Retinal pigment epithelial cell (primary cell): ENCODE data around the gene SLC27A6.
"Not testable (repeated sequence)": the region's sequence is repeated elsewhere in the genome, so short reads cannot be mapped to it uniquely, and the experiment has no call there.

Experiments used
- DNase-seq: peaks from one replicate; pipeline ENCODE4 v3.0.0-alpha.2; 2010; ENCODE audit warnings: low read depth
- H3K4me3 ChIP-seq: 2 replicates; pipeline ENCODE4 v1.5.1; 2011; ENCODE audit warnings: mild to moderate bottlenecking, low read length, control low read depth, moderate library complexity
- CTCF ChIP-seq: conservative IDR thresholded peaks from 2 replicates; pipeline ENCODE4 v1.5.1; 2011; ENCODE audit warnings: low read depth, low read length, control low read depth, inconsistent platforms

The SLC27A6 gene

GRCh38 chr5:128949847-128950546 is 15.3 kb upstream of the SLC27A6 start:
- DNase-seq, result no peak
- H3K4me3 ChIP-seq, result no peak overlapping the region
- no peak for TF ChIP-seq CTCF

DNA sequence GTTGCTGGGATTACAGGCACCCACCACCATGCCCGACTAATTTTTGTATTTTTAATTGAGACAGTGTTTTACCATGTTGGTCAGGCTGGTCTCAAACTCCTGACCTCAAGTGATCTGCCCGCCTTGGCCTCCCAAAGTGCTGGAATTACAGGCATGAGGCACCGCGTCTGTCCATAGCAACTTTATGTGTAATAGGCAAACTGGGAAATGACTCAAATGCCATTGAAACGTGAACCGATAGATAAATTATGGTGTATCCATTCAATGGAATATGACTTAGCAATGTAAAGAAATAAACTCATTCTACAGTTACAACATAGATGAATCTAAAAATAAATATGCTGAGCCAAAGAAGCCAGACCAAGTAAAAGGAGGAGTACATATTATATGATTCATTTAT is 14.0 kb upstream of the SLC27A6 start:
- DNase-seq, H3K4me3 ChIP-seq: not testable (repeated sequence)

GRCh38 chr5:128956164-128956563 is 9.1 kb upstream of the SLC27A6 start:
- no peak overlapping the region for H3K4me3 ChIP-seq
- no peak for TF ChIP-seq CTCF
- no peak for DNase-seq

DNA sequence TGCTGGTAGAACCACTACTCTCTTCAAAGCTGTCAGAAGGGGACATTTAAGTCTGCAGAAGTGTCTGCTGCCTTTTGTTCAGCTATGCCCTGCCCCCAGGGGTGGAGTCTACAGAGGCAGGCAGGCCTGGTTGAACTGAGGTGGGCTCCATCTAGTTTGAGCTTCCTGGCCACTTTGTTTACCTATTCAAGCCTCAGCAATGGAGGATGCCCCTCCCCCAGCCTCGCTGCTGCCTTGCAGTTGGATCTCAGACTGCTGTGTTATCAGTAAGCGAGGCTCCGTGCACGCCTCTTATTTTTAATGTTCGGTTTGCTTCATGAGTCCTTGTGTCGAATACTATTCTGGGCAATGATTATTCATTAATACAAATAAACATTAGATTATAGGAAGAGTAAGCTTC is 3.1 kb upstream of the SLC27A6 start:
- H3K4me3 ChIP-seq, result no peak overlapping the region
- TF ChIP-seq CTCF, result no peak
- DNase-seq, result no peak

- DNase-seq, result no peak
- no peak for TF ChIP-seq CTCF
- peak overlapping the region; percentile 62 for H3K4me3 ChIP-seq
These were observed 482 bp downstream of the SLC27A6 start for GRCh38 chr5:128965638-128966302.

- TF ChIP-seq CTCF, result no peak
- no peak overlapping the region for H3K4me3 ChIP-seq
- no peak for DNase-seq
These were observed 1.1 kb downstream of the SLC27A6 start for GRCh38 chr5:128966375-128966774.

DNA sequence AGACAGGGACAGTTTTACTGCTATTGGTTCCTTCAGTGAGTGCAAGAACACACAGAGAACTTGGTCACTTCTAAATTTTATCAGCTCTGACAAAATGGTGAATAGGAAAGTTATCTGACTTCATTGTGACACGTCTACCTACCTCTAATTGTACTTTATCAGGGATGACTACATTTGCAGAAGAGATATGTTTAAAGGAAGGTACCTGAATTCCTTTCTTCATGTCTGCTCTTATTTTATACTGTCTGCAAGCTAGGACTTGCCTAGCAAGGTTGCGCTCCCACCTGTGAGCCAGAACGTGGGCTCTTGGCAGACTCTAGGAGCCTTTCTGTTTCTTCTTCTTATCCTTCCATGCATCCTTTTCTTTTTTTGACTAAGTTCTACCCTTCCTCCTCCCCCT is 1.6 kb downstream of the SLC27A6 start:
- TF ChIP-seq CTCF, result no peak
- no peak for DNase-seq
- no peak overlapping the region for H3K4me3 ChIP-seq
